Measurements from ENCODE around the gene FRY.

FRY gene

DNA sequence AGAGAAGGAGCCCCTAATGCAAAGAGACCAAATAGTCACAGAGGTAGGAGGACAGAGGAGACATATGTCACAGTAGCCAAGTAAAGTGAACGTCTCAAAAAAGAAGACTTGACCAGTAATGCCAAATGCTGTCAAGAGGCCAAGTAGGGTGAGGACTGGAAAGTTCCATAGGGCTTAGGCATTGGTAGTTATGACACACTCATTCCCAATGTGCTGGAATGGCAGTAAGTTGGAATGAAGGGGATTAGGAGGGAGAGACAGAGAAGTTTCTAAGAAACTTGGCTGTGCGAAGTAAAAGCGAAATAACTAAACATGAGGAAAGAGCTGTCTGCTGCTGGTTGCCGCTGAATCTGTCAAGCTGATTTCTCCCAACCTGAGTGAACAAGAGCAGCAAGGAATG, 14.9 kb upstream of the FRY start:
- DNase-seq (ENCODE audit: low read depth in 2 of 2) = no peak

DNA sequence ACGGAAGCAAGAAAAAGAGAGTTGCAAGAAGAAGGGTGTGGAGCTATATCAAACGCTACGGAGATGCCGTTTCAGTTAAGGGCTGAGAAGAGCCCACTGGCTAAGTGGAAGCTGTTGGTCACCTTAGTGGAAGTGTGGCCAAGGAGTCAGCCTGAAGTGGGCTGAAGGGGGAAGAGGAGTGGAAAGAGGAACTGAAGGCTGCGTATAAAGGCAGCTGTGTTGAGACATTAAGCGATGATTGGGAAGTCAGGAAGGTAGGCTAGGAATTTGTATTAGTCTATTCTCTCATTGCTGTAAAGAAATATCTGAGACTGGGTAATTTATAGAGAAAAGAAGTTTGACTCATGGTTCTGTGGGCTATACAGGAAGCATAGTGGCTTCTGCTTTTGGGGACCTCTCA, 14.1 kb upstream of the FRY start:
- no peak for DNase-seq (ENCODE audit: low read depth in 2 of 2)

DNA sequence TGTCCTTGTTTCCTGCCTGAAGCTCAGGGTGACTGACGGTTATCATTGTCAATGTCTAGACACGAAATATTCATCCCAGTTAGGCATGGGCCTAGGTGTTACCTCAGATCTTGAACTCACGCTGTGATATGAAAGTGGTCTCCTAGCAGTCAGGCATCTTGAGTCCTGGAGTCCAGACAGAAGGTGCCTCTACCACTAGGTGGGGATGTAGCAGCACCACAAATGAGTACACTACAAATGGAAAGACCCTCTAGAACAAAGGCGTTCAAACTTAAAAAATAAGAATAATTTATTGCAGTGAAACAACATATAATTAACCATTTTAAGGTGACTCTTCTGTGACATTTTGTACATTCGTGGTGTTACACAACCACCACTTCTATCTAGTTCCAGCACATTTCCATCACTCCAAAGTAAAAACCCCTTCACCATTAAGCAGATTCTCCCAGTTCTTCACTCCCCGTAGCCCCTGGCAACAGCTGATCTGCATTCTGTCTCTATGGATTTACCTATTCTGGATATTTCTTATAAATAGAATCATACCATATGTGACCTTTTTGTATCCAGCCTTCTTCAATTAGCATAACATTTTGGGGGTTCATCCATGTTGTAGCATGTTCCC, 11.9 kb upstream of the FRY start:
- peak; percentile 37 to 48 for DNase-seq (ENCODE audit: low read depth in 2 of 2)

DNA sequence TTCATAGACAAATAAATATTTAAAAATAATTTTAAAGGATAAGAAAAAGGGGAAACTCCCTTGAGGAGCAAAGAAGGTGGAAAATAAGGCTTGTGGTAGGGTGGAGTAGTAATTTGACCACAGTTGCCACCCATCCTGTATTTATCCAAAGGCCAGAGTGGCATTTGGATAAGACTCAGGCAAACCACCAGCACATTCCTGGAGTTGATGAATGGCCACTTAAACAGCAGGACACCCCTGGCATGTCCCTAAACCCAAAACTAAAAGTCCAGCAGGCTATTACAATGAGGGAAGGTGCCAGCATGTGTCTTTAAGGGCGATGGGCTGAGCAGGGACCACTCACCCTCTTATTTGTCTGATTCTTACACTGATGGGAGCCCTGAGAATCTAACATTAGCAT, 9.8 kb upstream of the FRY start:
- no peak for DNase-seq (ENCODE audit: low read depth in 2 of 2)

DNA sequence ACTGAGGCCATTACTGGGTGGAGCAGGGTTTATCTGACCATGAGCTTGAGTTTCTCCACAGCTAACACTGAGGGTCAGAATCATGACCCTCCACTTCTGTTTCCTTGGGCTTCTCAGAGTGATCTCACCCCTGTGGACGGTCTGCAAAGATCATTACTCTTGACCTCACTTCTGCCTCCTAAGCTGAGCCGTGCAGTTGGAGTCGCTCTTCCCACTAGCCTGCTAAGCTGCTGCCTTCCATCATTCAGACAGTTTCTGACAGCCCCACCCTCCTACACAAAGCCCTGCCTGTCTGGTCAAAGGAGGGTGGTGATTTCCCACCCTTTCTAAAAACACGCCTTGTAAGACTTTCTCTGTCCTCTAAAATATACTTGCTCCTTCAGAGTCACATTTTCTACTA, 9.3 kb upstream of the FRY start:
- DNase-seq (ENCODE audit: low read depth in 2 of 2) = no peak

DNA sequence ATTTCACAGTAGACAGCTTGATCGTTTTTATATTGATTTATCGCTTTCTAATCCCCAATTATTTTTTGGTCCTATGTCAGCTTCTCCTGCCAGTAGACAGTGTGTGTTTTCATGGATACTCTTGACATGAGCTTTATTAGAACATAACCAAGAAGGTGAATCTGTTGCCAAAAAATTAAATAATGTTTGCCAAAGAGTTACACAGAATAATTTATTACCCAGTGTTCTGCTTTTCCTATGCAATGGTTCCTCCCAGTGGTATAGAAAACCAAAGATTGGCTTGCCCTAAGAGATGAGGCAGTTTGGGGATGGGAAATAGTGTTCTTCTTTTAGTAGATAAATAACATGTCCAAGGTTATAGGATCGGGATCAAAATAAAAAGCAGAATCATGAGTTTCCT, 8.5 kb upstream of the FRY start:
- DNase-seq (ENCODE audit: low read depth in 2 of 2) = no peak

DNA sequence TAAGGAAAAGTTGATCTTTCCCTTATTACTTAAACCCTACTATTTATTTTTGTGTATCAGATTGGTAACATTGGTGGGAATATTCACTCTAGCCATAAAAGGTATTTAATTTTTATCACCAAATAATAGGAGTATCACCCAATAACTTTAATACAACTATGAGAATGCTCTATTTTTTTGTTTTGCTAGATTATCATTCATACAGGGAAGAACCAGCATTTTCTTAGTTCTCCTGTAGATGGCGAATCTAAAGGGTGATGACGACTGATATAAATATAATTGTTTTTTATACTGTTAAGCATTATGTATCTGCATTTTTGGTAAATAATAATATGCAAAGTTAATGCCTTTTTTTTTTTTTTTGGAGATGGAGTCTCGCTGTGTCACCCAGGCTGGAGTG, 7.9 kb upstream of the FRY start:
- no peak for DNase-seq (ENCODE audit: low read depth in 2 of 2)

DNA sequence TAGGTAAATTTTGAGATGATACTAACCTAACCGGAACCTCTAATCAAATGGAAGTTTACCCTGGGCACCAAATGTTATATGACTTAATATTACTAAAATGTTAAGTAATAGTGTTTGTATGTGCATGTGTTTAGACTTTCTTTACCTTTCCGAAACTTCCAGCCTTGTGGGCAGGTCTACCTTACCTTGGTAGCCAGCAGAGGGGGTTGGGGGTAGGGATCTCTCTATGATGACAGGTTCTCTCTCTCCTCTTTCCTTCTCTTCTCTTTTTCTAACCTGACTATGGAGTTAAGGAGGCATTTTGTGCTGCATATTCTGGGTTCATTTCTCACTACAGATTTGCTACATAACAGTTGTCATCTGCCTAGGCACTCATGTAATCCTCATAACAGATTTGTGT, 6.8 kb upstream of the FRY start:
- DNase-seq (ENCODE audit: low read depth in 2 of 2) = no peak

DNA sequence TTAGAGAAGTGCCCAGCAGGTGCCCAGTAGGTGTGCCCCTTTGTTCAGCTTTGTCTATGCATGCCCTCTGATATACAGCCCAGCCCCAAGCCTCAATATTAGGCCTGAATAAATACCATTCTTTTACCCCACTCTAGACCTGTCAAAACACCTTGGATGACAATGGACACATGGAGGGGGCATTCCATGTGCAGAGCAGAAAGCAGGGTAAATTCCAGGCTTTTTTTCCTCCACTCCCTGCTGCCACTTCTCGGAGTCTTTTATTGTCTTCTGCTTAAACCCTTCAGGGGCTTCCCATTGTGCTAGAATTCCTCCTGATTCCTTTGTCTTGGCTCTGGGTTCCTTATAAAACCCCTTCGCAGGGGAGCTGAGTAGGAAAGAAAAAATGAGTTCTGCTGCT, 5.8 kb upstream of the FRY start:
- no peak for DNase-seq (ENCODE audit: low read depth in 2 of 2)

DNA sequence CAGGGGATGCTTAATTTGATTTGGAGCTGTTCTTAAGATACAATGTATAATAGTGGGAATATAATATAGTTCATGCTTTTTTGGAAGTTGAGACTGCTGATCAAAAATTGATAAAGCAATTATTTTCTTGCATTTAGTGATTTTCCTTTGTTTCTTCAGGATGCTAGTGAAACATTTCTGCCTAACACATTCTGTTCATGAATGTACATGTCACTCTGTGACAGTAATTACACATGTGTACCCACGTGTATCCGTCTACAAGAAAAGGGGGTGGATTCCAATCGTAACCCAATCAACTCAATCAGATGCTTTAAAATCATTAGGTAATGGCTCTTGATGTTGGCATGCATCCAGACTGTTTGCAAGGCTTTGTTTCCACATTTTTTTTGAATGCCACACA, 5.0 kb upstream of the FRY start:
- DNase-seq (ENCODE audit: low read depth in 2 of 2) = no peak

DNA sequence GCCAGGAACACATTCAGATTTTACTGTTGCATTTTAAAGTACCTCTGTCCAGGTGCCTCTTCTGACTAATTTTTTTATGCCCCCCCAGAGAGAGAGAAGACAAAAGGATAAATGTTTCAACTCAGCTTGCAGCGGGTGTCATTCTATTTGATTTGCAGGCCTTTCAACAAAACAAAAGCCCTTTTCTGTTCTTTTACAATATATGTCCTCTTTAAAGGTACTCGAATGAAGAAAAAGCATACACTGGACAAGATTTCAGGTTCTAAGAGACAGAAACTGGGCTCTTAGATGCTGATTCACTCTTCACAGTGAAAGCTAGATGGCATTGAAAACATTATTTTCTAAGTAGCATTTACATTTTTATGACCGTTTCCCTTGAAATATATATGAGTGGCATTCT, 2.9 kb upstream of the FRY start:
- no peak for DNase-seq (ENCODE audit: low read depth in 2 of 2)

DNA sequence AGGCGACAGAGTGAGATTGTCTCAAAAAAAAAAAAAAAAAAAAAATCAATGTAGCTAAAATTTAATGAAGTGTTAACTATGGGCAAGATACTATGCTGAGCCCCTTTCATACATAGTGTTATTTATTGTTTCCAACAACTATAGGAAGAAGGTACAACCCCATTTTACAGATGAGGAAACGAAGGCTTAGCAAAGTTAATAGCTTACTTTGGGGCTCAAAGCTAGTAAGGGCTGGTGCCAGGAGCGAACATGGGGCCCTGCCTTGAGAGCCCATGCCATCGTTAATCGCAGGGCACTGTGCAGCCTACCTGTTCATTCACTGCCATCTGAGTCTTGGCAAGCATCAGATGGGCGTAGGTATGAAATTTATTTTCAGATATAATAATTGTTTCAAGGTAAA, 1.9 kb upstream of the FRY start:
- no peak for DNase-seq (ENCODE audit: low read depth in 2 of 2)

DNA sequence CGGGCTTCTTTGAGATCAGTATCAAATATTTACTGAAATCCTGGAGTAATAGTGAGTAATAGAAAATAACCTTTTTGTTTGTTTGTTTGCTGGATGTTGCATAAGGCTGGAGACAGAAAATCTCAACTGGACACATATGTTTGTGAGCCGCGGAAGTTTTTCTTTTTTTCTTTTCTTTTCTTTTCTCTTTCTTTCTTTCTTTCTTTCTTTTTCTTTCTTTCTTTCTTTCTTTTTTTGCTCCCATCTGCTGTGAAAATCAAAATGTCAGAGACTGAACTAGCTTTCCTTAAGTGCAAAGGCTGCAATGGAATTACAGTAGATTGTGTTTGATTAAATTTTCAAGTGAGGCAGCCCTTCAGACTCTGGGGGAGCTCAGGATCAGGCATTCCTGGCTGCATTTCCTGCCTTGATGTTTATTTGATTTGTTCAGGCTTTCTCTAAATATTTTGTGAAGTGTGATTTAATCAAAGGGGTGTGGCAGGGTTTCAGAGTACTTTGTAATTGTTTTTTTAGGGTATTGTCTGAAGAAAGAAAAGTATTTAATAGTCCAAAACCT, 319 bp downstream of the FRY start:
- DNase-seq (ENCODE audit: low read depth in 2 of 2) = no peak

DNA sequence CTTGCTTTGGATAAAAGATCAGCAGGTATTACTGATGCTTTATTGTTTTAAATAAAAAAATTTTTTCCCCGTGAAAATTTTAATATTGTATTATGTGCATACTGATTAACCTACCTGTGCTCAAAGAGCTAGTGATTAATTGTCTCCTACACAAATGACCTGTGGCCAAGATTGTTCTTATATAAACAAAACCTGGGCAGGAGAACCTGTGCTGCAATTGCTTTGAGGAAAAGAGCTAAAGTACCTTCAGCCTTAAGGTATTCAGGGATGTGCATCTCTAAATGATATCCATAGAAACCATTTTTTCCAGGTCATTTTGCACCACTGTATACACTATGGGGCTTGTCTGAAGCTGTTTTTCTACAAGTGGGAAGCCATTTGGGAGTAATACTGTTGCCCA, 1.2 kb downstream of the FRY start:
- DNase-seq (ENCODE audit: low read depth in 2 of 2) = no peak

DNA sequence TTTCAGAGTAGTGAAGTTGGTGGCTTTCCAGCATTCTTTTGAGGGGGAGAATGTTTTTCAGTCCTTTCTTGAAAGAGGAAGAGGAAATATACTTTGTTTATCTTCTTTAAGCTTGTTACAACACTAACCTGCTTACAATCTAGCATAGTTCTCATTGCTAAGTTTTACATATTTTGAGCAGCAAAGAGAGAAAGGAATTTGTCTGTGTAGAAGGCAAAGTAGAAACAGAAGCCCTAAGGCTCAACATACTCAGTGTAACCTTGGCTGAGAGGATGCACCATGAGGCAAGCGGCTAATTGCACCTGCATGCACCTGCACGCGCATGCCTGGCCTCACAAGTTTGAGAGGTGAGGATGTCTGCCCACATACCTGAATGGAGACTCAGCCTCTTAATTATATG, 2.2 kb downstream of the FRY start:
- no peak for DNase-seq (ENCODE audit: low read depth in 2 of 2)

DNA sequence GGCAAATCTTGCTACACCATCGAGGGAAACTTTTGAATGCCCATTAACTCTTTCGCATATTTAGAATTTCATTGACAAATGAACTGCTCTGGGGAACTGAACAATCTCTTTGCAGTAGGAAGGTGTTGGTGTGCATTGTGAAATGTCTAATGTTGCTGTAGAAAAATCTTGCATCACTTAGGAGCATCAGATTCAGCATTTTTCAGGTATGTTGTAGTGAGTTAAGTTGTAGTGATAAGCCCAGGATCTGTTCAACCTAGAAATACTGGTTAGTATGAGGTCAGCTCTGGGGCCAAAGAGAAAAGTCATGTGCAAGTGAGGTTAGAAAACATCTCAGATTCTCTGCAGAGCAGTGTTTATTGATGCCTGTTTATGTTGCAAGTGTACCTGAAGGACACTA, 4.1 kb downstream of the FRY start:
- DNase-seq (ENCODE audit: low read depth in 2 of 2) = no peak

DNA sequence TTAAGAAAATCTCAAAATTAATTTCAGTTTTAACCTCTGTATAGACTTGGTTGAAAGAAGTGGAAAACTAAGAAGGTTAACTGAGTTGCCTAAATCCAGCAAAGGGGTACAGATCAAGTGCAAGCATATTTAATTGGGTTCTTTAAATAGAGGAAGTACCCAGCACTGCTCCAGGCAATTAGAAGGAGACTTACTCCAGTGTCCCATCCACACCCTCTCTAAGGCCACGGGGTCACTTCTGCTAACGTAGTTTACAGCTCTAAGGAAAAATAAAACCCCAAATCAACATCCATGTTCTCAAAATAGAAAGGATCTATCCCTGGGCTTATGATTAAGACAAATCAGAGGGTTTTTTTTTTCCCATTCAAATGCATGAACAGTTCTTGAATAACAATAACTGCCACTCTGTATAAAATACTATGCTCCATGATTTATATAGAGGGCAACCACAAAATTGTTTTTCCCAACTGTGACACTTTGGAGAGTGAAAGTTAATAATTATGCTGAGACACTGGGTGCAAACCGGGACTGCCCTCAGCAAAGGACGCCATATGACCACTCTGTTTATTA, 4.6 kb downstream of the FRY start:
- DNase-seq (ENCODE audit: low read depth in 2 of 2) = no peak

DNA sequence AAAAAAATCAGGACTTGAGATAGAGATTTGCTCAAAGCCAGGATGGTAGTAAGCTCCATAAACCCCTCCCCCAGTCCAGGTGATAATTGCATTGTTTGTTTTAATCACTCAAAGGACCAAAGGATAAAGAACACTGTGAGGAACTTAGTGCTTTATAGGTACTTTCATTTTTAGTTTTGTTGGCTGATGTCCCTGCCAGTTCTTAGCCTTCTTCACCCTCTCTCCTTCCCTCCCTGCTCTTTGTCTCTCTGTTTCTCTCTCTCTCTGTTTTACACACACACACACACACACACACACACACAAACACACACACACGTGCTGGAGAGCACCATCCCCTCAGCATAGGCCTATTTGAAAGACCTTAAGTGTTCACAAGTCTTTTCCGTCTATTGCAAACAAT, 5.2 kb downstream of the FRY start:
- DNase-seq (ENCODE audit: low read depth in 2 of 2) = no peak

DNA sequence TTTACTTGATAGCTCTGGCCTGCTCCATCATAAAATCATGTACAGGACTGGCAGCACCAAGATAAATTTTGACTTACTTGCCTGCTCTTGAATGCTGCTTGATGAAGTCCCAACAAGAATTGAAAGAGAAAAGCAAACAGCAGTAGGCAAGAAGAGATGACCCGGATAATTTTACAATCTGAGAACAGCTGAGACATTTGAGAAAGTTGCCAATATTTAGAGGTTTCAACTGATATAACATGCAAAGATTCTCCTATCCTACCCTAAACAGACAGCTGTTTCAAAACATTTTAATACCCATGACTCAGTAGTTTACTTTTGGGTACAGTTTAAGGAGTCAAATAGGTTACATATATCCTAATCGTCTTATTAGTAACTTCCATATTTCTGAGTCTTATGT, 5.9 kb downstream of the FRY start:
- no peak for DNase-seq (ENCODE audit: low read depth in 2 of 2)

DNA sequence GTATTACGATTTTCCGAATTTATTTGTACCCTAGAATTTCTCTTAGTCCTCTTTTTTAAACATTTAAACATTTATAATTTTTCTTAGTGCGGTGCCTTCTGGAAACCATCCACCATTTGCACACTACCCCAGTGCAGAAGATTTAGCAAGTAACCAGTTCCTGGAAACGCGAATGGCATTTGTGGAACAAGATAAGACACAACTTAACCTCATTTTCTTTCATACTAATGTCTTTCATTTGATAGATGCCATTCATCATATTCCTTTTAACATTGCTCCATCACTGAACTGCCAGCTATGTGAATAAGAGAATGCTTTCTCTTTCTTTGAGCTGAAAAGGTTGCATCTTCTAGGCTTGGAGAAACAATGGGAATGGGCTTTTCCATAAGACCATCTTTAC, 6.8 kb downstream of the FRY start:
- no peak for DNase-seq (ENCODE audit: low read depth in 2 of 2)

DNA sequence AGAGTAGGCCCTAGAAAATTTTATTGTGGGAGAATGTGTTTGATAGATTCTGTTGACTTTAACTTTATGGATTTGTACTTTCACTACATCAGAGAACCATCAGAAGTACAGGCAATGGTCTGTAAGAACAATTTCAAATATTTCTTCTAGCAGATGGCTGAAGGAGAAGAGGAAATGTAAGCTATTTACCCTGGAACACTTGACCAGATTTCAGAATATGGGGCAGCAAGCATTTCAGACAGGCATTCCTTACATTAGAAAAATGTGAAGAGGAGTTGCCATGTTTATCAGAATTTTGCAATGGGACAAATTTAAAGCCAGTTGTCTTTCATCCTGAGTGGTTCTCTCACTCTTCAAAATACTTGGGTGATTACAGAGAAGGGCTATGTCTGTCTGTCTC, 7.5 kb downstream of the FRY start:
- no peak for DNase-seq (ENCODE audit: low read depth in 2 of 2)

DNA sequence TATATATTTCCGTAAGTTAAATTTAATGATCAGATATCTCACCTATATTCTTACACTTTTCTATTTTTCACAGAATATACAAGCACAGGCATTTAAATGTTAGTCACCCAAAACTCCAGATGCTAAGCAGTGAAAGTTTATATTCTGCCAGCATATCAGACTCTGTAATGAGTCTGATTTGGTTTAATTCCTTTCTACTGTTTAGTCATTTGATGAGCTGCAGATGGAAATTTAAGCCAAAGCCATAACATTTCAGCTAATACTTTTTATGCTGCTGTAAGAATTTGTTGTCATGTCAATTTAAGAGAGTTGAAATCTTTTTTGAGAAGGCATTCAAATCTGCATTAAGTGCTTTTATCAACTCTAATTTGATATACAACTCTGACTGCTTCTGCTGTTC, 8.0 kb downstream of the FRY start:
- no peak for DNase-seq (ENCODE audit: low read depth in 2 of 2)

DNA sequence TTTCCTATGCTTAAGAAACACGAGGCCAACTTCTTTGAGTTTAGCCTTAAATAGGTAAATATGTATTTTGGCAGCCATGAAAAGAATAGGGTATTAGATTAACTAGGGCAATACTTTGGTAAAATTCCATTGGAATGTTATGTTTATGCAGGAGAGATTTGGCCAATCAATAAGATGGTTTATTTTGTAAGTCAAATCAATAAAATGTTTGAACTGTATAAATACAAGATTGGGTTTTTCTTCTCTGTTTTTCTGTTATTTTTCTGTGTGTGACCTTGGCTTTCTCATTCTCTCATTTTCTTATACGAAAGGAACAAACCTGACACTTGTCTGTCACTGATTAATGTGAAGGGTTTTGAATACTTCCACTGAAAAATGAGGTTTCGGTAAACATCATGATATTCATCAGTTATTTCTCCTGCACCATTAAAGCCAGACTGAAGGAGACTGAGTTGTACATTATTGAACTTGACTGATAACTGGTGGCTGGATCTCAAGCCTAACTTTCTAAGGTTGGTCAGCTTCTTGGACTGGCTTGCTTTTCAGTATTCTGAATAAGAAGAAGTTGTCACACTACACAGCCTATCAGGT, 8.6 kb downstream of the FRY start:
- no peak for DNase-seq (ENCODE audit: low read depth in 2 of 2)

DNA sequence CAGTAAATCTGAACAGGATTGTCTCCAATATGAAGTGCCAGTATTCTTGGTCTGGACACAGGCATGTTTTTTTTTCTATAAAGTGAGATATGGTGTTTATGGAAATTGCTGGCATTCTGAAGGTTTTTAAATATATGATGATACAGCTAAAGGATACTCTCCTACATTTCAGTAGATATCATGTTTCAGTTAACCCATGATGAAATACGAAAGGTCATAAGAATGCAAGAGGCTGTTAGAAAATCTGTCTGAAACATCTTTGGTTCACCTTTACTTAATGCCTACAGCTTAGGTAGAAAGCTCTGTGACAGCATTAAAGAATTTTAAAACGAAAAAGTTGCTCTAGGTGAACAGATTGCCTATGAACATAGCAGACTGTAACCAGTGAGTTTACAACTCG, 9.1 kb downstream of the FRY start:
- DNase-seq (ENCODE audit: low read depth in 2 of 2) = no peak
